Uterus (tissue), 4 donors: ENCODE data around the gene AGMO. TPM values are rescaled to one million over a fixed set of nuclear protein-coding genes. Genes with fewer than 3 reads are reported as not detected.
"Not testable (repeated sequence)": the region's sequence is repeated elsewhere in the genome, so short reads cannot be mapped to it uniquely, and the experiment has no call there.

Source experiments
- DNase-seq, 2 donors: peaks; one replicate each; pipeline ENCODE4 v3.0.0-alpha.2; 2019 to 2020
- H3K27ac ChIP-seq, 2 donors: fragments of 200-600 bp; sonication (generic); 1 replicate in 1 of 2; 2 replicates in 1 of 2; pipeline ENCODE4 v1.5.1; 2016 to 2018
- H3K27me3 ChIP-seq, 2 donors: fragments of 200-600 bp; sonication (generic); one replicate each; pipeline ENCODE4 v1.5.1; 2018 to 2019; ENCODE audit warnings: control low read depth in 1 of 2
- H3K36me3 ChIP-seq, 2 donors: fragments of 200-600 bp; sonication (generic); one replicate each; pipeline ENCODE4 v1.5.1; 2019; ENCODE audit warnings: control low read depth in 1 of 2
- H3K4me1 ChIP-seq, 2 donors: fragments of 200-600 bp; sonication (generic); one replicate each; pipeline ENCODE4 v1.5.1; 2018 to 2019; ENCODE audit warnings: control low read depth in 1 of 2
- H3K4me3 ChIP-seq, 2 donors: fragments of 200-600 bp; sonication (generic); 1 replicate in 1 of 2; 2 replicates in 1 of 2; pipeline ENCODE4 v1.5.1; 2018 to 2019; ENCODE audit warnings: mild to moderate bottlenecking in 1 of 2
- H3K9me3 ChIP-seq, 2 donors: fragments of 200-600 bp; sonication (generic); one replicate each; pipeline ENCODE4 v1.5.1; 2019; ENCODE audit warnings: control low read depth in 1 of 2
- POLR2A ChIP-seq, 2 donors: fragments of 450-650 bp; IDR thresholded peaks; one replicate each; pipeline ENCODE4 v1.6.1; 2016; ENCODE audit warnings: antibody characterized with exemption in 2 of 2, mild to moderate bottlenecking in 1 of 2, moderate library complexity in 1 of 2
- intact Hi-C: fragments of 100-400 bp; cut with DNase I; formaldehyde crosslinking; loops from one replicate; pipeline ENCODE4 v1.15.1; 2023; ENCODE audit warnings: low total_unique reads
- total RNA-seq, 4 donors: library from RNA; depleted of rRNA in 3 of 4; stranded (reverse); fragments of >200 nt in 3 of 4; gene quantifications; one replicate each; pipeline versions ENCODE4 v1.1.0 to v1.2.4, GENCODE V29; 2014 to 2023
- TF ChIP-seq, protein P1 (sequence below), 4 experiments: fragments of 200-600 bp in 2 of 4; fragments of 450-650 bp in 2 of 4; sonication (generic) in 2 of 4; IDR thresholded peaks; one replicate each; pipeline ENCODE4 v1.5.1; 2016 to 2019; ENCODE audit warnings: antibody characterized with exemption in 4 of 4, mild to moderate bottlenecking in 2 of 4, moderate library complexity in 1 of 4
- donor health status: DM: yes; HTN: yes; CAD: no.

AGMO gene
- total RNA-seq, 4 donors from 2014 or later, result 0.24 to 1.5 TPM; not detected in 2

- intact Hi-C loops, result no loop called here
- TF ChIP-seq, protein P1, sequence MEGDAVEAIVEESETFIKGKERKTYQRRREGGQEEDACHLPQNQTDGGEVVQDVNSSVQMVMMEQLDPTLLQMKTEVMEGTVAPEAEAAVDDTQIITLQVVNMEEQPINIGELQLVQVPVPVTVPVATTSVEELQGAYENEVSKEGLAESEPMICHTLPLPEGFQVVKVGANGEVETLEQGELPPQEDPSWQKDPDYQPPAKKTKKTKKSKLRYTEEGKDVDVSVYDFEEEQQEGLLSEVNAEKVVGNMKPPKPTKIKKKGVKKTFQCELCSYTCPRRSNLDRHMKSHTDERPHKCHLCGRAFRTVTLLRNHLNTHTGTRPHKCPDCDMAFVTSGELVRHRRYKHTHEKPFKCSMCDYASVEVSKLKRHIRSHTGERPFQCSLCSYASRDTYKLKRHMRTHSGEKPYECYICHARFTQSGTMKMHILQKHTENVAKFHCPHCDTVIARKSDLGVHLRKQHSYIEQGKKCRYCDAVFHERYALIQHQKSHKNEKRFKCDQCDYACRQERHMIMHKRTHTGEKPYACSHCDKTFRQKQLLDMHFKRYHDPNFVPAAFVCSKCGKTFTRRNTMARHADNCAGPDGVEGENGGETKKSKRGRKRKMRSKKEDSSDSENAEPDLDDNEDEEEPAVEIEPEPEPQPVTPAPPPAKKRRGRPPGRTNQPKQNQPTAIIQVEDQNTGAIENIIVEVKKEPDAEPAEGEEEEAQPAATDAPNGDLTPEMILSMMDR (IDR thresholded peaks at IDR 0.05), result no peak
- TF ChIP-seq POLR2A (IDR thresholded peaks at IDR 0.05), result no peak
- H3K27me3 ChIP-seq, result no peaks in the 10 kb centered on the region
- no peaks in the 10 kb centered on the region for H3K36me3 ChIP-seq
- no peaks in the 10 kb centered on the region for H3K4me1 ChIP-seq
- no peak overlapping the region for H3K27ac ChIP-seq
- DNase-seq, result no peak
- no peaks in the 10 kb centered on the region for H3K9me3 ChIP-seq
- no peak overlapping the region for H3K4me3 ChIP-seq
These were observed 253.0 kb downstream of the AGMO start for GRCh38 chr7:15308821-15309220.

GRCh38 chr7:15306296-15306695, 255.5 kb downstream of the AGMO start:
- H3K4me1 ChIP-seq, result no peaks in the 10 kb centered on the region
- H3K27ac ChIP-seq, result no peak overlapping the region
- no peak for DNase-seq
- no peaks in the 10 kb centered on the region for H3K27me3 ChIP-seq
- H3K9me3 ChIP-seq, result no peaks in the 10 kb centered on the region
- no peak for TF ChIP-seq POLR2A (IDR thresholded peaks at IDR 0.05)
- TF ChIP-seq, protein P1 (IDR thresholded peaks at IDR 0.05), result no peak
- intact Hi-C loops, result no loop called here
- H3K36me3 ChIP-seq, result no peaks in the 10 kb centered on the region
- no peak overlapping the region for H3K4me3 ChIP-seq

GRCh38 chr7:15305002-15305600, 256.7 kb downstream of the AGMO start:
- H3K27ac ChIP-seq, result no peak overlapping the region
- peak in 1 of 2 donors; percentile 36 for DNase-seq
- intact Hi-C loops, result no loop called here

GRCh38 chr7:15303357-15303756, 258.5 kb downstream of the AGMO start:
- no peaks in the 10 kb centered on the region for H3K36me3 ChIP-seq
- H3K27ac ChIP-seq, result no peak overlapping the region
- no peak overlapping the region for H3K4me3 ChIP-seq
- TF ChIP-seq POLR2A (IDR thresholded peaks at IDR 0.05), result no peak
- TF ChIP-seq, protein P1 (IDR thresholded peaks at IDR 0.05), result no peak
- no peaks in the 10 kb centered on the region for H3K27me3 ChIP-seq
- DNase-seq, result no peak
- H3K9me3 ChIP-seq, result no peaks in the 10 kb centered on the region
- H3K4me1 ChIP-seq, result no peaks in the 10 kb centered on the region
- intact Hi-C loops, result no loop called here

More at GRCh38 chr7:15305002-15305600, 256.7 kb downstream of the AGMO start:
- H3K4me3 ChIP-seq, result no peak overlapping the region
- H3K4me1 ChIP-seq, result no peaks in the 10 kb centered on the region
- H3K36me3 ChIP-seq, result no peaks in the 10 kb centered on the region
- TF ChIP-seq POLR2A (IDR thresholded peaks at IDR 0.05), result no peak
- TF ChIP-seq, protein P1 (IDR thresholded peaks at IDR 0.05), result peak in 3 of 4 experiments; percentile 57 to 59 (median 57)
- no peaks in the 10 kb centered on the region for H3K9me3 ChIP-seq
- no peaks in the 10 kb centered on the region for H3K27me3 ChIP-seq

GRCh38 chr7:15300986-15301385, 260.8 kb downstream of the AGMO start:
- DNase-seq, H3K36me3 ChIP-seq, intact Hi-C loops, H3K4me3 ChIP-seq, H3K9me3 ChIP-seq, H3K27ac ChIP-seq, H3K4me1 ChIP-seq, H3K27me3 ChIP-seq: not testable (repeated sequence)

GRCh38 chr7:15292138-15292537, 269.7 kb downstream of the AGMO start:
- Histone ChIP-seq H3K27me3 (no peaks in the 10 kb centered on the region), H3K36me3 (no peaks in the 10 kb centered on the region), H3K27ac (no peak overlapping the region), H3K4me3 (no peak overlapping the region), H3K4me1 (no peaks in the 10 kb centered on the region), H3K9me3 (no peaks in the 10 kb centered on the region)
- no peak for DNase-seq
- TF ChIP-seq POLR2A (IDR thresholded peaks at IDR 0.05), result no peak
- TF ChIP-seq, protein P1 (IDR thresholded peaks at IDR 0.05), result no peak
- intact Hi-C loops, result no loop called here
